HG02870 (cell line): ENCODE measurements around the gene ERRFI1.
"Not testable (repeated sequence)": the region's sequence is repeated elsewhere in the genome, so short reads cannot be mapped to it uniquely, and the experiment has no call there.

Experiments
- ATAC-seq: cut with Tn5 transposase; IDR thresholded peaks from one replicate; pipeline ENCODE4 v1.9.1; 2021; ENCODE audit warnings: mild to moderate bottlenecking, moderate library complexity; ENCODE audit not compliant: unreplicated experiment

Gene ERRFI1, protein sequence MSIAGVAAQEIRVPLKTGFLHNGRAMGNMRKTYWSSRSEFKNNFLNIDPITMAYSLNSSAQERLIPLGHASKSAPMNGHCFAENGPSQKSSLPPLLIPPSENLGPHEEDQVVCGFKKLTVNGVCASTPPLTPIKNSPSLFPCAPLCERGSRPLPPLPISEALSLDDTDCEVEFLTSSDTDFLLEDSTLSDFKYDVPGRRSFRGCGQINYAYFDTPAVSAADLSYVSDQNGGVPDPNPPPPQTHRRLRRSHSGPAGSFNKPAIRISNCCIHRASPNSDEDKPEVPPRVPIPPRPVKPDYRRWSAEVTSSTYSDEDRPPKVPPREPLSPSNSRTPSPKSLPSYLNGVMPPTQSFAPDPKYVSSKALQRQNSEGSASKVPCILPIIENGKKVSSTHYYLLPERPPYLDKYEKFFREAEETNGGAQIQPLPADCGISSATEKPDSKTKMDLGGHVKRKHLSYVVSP

GRCh38 chr1:8026153-8026975, at the start of gene ERRFI1:
Gene ERRFI1 (minus strand): TSS chr1:8026309. CDS start chr1:8015619, 10,690 bp downstream.
- peak; percentile 72 for ATAC-seq

GRCh38 chr1:8075511-8076051, 49.5 kb upstream of the ERRFI1 start:
- no peak for ATAC-seq

DNA sequence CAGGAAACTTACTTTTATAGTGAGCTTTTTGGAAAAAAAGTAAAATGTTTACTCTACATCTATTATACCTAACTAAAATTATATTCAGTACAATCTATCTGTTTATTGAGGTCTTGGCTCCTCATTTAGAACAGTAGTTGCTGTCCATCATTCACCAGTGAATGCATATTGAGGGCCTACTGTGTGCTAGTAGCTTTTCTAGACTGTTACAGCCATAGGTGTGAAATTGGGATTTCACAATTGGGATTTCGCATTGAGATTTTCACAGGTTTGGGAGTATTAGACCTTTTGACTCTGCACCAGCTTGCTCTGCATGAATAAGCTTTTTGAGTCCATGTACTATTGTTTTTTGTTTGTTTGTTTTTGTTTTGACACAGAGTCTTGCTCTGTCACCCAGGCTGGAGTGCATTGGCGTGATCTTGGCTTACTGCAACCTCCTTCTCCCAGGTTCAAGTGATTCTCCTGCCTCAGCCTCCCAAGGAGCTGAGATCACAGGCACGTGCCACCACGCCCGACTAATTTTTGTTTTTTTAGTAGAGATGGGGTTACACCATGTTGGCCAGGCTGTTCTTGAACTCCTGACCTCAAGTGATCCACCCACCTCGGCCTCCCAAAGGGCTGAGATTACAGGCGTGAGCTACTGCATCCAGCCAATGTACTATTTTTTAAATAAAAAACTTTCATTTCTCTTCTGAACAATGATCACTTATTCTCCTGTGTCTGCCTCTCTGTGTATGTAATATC, 47.2 kb upstream of the ERRFI1 start:
- ATAC-seq = no peak

GRCh38 chr1:8070381-8070811, 44.3 kb upstream of the ERRFI1 start:
- ATAC-seq = no peak

DNA sequence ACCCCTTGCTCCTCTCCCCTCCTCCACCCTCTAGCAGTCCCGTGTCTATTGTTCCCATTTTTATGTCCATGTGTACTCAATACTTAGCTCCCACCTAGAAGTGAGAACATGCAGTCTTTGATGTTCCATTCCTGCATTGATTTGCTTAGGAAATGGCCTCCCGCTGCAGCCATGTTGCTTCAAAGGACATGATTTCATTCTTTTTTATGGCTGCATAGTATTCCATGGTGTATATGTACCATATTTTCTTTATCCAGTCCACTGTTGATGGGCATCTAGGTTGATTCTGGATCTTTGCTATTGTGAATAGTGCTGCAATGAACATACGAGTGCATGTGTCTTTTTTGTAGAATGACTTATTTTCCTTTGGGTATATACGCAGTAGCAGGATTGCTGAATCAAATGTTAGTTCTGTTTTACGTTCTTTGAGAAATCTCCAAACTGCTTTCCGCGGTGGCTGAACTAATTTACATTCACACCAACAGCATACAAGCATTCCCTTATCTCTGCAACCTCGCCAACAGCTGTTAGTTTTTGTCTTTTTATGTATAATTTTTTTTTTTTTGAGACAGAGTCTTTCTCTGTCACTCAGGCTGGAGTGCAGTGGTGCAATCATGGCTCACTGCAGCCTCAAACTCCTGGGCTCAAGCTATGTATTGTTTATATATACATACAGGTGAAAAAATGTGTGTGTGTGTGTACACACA, 43.7 kb upstream of the ERRFI1 start:
- not testable (repeated sequence) for ATAC-seq

DNA sequence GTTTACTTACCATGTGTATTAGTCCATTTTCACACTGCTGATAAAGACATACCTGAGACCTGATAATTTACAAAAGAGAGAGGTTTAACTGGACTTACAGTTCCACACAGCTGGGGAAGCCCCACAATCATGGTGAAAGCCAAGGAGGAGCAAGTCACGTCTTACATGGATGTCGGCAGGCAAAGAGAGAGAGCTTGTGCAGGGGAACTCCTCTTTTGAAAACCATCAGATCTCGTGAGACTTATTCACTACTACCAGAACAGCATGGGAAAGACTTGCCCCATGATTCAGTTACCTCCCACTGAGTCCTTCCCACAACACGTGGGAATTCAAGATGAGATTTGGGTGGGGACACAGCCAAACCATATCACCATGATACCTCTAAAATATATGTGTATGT, 39.3 kb upstream of the ERRFI1 start:
- no peak for ATAC-seq

- ATAC-seq = no peak
Observed at GRCh38 chr1:8063298-8064036, 37.4 kb upstream of the ERRFI1 start.

DNA sequence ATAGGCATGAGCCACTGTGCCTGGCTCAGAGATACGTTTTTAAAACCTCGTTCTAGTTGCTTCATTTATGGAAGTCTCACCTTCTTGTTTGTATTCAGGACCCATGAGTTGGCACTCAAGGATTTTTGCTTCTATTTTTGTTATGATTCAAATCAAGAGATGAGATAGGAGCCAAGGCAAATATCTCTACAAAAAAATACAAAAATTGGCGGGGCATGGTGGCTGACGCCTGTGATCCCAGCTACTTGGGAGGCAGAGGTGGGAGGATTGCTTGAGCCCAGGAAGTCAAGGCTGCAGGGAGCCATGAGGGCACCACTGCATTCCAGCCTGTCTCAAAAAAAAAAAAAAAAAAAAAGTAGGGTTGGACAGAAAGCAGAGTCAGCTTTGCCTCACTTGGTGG, 36.8 kb upstream of the ERRFI1 start:
- no peak for ATAC-seq

GRCh38 chr1:8061673-8062386, 35.7 kb upstream of the ERRFI1 start:
- ATAC-seq = no peak

- ATAC-seq = no peak
Observed at GRCh38 chr1:8061210-8061609, 35.1 kb upstream of the ERRFI1 start.

DNA sequence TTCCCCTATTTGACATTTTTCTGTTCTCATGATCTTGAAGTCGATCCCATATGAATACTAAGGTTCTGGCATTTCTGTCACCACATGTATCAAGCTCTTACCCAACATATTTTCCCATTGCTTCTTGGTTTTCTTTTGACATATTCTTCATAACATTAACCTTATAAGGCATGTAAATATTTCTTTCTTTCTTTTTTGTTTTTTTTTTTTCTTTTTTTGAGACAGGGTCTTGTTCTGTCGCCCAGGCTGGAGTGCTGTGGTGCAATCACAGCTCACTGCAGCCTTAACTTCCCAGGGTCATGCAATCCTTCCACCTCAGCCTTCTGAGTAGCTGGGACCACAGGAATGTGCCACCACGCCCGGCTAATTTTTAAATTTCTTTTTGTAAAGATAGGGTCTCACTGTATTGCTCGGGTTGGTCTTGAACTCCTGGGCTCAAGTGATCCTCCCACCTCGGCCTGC, 33.1 kb upstream of the ERRFI1 start:
- ATAC-seq = no peak

- ATAC-seq = not testable (repeated sequence)
Observed at GRCh38 chr1:8057779-8058178, 31.7 kb upstream of the ERRFI1 start.

GRCh38 chr1:8055973-8056372, 29.9 kb upstream of the ERRFI1 start:
- ATAC-seq = no peak

- no peak for ATAC-seq
Observed at GRCh38 chr1:8053878-8054567, 27.9 kb upstream of the ERRFI1 start.

DNA sequence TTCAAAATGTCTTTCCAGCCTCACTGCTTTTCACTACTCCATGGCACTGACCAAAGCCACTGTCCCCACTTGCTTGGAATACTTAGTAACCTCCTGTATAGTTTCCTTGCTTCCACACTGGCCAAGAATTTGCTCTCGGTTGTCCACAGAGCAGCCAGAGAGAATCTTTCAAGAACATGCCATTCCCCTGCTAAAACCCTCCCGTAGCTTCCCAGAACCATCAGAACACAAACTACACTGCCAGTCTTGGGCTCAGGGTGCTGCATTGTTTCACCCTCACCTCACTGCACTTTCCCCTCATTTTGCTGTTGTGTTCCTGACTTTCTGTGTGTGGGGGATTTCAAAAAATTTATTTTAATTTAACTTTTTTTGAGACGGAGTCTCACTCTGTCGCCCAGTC, 25.5 kb upstream of the ERRFI1 start:
- no peak for ATAC-seq

DNA sequence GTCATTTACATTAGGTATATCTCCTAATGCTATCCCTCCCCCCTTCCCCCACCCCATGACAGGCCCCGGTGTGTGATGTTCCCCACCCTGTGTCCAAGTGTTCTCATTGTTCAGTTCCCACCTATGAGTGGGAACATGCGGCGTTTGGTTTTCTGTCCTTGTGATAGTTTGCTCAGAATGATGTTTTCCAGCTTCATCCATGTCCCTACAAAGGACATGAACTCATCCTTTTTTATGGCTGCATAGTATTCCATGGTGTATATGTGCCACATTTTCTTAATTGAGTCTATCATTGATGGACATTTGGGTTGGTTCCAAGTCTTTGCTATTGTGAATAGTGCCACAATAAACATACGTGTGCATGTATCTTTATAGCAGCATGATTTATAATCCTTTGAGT, 23.1 kb upstream of the ERRFI1 start:
- not testable (repeated sequence) for ATAC-seq

DNA sequence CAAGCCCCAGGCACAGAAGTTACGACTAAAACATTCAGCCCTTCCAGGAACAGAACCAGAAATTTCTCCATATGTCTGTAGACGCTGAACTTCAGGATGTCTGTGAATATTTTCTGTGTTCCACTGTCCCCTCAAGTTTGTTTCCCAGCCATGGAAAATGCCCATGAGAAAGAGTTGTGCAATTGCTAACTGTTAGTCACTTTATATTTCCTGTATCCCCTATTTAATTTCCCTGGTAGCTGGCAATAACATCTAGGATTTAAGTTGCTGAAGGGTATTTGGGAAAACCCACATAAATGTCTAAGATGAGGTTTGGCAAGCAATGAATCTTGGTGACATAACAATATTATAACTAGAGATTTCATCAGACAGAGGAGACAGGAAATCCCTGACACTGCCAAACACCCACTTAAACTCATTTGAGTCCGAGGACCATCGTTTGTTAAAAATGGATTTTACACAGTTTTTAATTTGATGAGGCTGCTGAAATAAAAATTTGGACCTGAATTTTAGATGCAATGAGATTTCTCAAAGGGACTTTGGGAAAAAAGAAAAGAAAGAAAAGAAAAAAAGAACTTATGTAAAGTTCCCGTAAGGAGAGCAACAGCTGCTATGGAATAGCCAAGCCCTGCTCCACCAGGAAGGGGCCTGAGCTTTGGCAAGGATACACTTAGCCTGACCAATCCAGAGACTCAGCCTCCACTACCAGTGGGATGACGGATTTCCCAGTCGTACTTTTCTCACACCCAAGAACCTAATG, 21.8 kb upstream of the ERRFI1 start:
- ATAC-seq = no peak

DNA sequence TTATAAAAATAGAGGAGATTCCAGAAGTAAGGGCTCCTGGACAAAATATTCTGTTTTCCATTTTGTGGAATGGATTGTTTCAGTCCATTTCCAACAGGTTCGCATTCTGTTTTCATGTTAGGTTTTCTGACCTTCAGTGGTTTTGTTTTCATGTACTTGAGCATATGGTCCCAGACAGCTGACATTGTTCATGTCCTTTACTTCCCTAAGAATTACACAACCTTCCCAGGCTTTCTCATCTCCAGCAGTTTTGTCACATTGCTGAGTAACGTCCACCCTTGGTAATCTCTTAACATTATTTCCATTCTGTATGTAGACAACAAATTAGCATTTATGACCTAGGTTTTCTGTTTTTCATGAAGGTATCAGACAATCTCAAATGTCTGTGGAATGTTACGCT, 21.0 kb upstream of the ERRFI1 start:
- ATAC-seq = no peak
